ENCODE measurements around the gene RSRC1. TPM values are rescaled to one million over a fixed set of nuclear protein-coding genes. Genes with fewer than 3 reads are reported as not detected.

RSRC1 gene
- total and polyA plus RNA-seq, 2 of the 8 experiments (the other 6 are each of a cell fraction or from before 2014, with no cell fraction given): 2.0 to 27.9 TPM

DNA sequence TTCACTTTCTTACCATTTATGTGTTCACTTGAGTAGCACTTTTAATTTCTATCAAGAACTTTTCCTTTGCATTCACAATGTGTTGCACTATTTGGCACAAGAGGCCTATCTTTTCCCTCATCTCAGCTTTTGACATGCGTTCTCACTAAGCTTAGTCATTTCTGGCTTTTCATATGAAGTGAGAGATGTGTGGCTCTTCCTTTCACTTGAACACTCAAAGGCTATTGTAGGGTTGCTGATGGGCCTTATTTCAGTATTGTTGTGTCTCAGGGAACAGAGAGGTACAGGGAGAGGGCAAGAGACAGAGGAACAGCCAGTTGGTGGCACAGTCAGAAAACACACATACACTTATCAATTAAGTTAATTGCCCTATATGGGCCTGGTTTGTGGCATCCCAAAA, 333.7 kb downstream of the RSRC1 start (continued):
- TF ChIP-seq, protein P1, sequence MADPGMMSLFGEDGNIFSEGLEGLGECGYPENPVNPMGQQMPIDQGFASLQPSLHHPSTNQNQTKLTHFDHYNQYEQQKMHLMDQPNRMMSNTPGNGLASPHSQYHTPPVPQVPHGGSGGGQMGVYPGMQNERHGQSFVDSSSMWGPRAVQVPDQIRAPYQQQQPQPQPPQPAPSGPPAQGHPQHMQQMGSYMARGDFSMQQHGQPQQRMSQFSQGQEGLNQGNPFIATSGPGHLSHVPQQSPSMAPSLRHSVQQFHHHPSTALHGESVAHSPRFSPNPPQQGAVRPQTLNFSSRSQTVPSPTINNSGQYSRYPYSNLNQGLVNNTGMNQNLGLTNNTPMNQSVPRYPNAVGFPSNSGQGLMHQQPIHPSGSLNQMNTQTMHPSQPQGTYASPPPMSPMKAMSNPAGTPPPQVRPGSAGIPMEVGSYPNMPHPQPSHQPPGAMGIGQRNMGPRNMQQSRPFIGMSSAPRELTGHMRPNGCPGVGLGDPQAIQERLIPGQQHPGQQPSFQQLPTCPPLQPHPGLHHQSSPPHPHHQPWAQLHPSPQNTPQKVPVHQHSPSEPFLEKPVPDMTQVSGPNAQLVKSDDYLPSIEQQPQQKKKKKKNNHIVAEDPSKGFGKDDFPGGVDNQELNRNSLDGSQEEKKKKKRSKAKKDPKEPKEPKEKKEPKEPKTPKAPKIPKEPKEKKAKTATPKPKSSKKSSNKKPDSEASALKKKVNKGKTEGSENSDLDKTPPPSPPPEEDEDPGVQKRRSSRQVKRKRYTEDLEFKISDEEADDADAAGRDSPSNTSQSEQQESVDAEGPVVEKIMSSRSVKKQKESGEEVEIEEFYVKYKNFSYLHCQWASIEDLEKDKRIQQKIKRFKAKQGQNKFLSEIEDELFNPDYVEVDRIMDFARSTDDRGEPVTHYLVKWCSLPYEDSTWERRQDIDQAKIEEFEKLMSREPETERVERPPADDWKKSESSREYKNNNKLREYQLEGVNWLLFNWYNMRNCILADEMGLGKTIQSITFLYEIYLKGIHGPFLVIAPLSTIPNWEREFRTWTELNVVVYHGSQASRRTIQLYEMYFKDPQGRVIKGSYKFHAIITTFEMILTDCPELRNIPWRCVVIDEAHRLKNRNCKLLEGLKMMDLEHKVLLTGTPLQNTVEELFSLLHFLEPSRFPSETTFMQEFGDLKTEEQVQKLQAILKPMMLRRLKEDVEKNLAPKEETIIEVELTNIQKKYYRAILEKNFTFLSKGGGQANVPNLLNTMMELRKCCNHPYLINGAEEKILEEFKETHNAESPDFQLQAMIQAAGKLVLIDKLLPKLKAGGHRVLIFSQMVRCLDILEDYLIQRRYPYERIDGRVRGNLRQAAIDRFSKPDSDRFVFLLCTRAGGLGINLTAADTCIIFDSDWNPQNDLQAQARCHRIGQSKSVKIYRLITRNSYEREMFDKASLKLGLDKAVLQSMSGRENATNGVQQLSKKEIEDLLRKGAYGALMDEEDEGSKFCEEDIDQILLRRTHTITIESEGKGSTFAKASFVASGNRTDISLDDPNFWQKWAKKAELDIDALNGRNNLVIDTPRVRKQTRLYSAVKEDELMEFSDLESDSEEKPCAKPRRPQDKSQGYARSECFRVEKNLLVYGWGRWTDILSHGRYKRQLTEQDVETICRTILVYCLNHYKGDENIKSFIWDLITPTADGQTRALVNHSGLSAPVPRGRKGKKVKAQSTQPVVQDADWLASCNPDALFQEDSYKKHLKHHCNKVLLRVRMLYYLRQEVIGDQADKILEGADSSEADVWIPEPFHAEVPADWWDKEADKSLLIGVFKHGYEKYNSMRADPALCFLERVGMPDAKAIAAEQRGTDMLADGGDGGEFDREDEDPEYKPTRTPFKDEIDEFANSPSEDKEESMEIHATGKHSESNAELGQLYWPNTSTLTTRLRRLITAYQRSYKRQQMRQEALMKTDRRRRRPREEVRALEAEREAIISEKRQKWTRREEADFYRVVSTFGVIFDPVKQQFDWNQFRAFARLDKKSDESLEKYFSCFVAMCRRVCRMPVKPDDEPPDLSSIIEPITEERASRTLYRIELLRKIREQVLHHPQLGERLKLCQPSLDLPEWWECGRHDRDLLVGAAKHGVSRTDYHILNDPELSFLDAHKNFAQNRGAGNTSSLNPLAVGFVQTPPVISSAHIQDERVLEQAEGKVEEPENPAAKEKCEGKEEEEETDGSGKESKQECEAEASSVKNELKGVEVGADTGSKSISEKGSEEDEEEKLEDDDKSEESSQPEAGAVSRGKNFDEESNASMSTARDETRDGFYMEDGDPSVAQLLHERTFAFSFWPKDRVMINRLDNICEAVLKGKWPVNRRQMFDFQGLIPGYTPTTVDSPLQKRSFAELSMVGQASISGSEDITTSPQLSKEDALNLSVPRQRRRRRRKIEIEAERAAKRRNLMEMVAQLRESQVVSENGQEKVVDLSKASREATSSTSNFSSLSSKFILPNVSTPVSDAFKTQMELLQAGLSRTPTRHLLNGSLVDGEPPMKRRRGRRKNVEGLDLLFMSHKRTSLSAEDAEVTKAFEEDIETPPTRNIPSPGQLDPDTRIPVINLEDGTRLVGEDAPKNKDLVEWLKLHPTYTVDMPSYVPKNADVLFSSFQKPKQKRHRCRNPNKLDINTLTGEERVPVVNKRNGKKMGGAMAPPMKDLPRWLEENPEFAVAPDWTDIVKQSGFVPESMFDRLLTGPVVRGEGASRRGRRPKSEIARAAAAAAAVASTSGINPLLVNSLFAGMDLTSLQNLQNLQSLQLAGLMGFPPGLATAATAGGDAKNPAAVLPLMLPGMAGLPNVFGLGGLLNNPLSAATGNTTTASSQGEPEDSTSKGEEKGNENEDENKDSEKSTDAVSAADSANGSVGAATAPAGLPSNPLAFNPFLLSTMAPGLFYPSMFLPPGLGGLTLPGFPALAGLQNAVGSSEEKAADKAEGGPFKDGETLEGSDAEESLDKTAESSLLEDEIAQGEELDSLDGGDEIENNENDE (IDR thresholded peaks at IDR 0.05; ENCODE audit: insufficient replicate concordance, low read length): no peak
- no peak for TF ChIP-seq GABPA (IDR thresholded peaks at IDR 0.05; ENCODE audit: borderline replicate concordance, insufficient read depth, low read length)
- TF ChIP-seq CTBP2 (IDR thresholded peaks at IDR 0.05; ENCODE audit: borderline replicate concordance, insufficient read depth, insufficient read length, low read length): no peak
- no peak for TF ChIP-seq RAD21 (IDR thresholded peaks at IDR 0.05 in 1 of 2, conservative IDR thresholded peaks at IDR 0.05 in 1 of 2; ENCODE audit: low read depth in 2 of 2, low read length in 2 of 2)
- no peak for TF ChIP-seq FOSL1 (IDR thresholded peaks at IDR 0.05; ENCODE audit: insufficient read depth, low read depth, low read length)
- TF ChIP-seq, protein P2, sequence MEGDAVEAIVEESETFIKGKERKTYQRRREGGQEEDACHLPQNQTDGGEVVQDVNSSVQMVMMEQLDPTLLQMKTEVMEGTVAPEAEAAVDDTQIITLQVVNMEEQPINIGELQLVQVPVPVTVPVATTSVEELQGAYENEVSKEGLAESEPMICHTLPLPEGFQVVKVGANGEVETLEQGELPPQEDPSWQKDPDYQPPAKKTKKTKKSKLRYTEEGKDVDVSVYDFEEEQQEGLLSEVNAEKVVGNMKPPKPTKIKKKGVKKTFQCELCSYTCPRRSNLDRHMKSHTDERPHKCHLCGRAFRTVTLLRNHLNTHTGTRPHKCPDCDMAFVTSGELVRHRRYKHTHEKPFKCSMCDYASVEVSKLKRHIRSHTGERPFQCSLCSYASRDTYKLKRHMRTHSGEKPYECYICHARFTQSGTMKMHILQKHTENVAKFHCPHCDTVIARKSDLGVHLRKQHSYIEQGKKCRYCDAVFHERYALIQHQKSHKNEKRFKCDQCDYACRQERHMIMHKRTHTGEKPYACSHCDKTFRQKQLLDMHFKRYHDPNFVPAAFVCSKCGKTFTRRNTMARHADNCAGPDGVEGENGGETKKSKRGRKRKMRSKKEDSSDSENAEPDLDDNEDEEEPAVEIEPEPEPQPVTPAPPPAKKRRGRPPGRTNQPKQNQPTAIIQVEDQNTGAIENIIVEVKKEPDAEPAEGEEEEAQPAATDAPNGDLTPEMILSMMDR (IDR thresholded peaks at IDR 0.05; ENCODE audit: control extremely low read depth in 1 of 3, insufficient read depth in 1 of 3, low read depth in 1 of 3, low read length in 3 of 3): no peak
- no peak for TF ChIP-seq EP300 (IDR thresholded peaks at IDR 0.05; ENCODE audit: borderline replicate concordance in 1 of 2, low read depth in 2 of 2, low read length in 2 of 2)
- no peak for TF ChIP-seq BRCA1 (IDR thresholded peaks at IDR 0.05; ENCODE audit: low read depth, low read length)

Measured in H1 (cell line).